Left ventricle myocardium superior (tissue), 1 donor: ENCODE results near the gene GSE1. TPM values are rescaled to one million over a fixed set of nuclear protein-coding genes. Genes with fewer than 3 reads are reported as not detected.

Source experiments
- ATAC-seq: fragments of 200-7000 bp; cut with Tn5 transposase; one replicate; pipeline ENCODE4 v1.9.1; 2020; ENCODE audit warnings: mild to moderate bottlenecking, moderate library complexity
- DNase-seq: peaks from one replicate; pipeline ENCODE4 v3.0.0-alpha.2; 2020
- intact Hi-C: fragments of 100-400 bp; cut with micrococcal nuclease; formaldehyde crosslinking; loops from one replicate; pipeline ENCODE4 v1.11.0; 2022
- total RNA-seq: library from RNA; stranded (reverse); fragmentation: NEBNext Ultra II Directional; extraction: Animal tissue kit (Norgen Biotek cat#: 25700); gene quantifications from one replicate; pipeline ENCODE4 v1.2.1, GENCODE V29; 2021
- donor health status: DM: no; HTN: yes; CAD: no; lungs with severe emphysema.

GSE1 gene
- total RNA-seq, 1 donor from 2014 or later = 40.4 TPM

DNA sequence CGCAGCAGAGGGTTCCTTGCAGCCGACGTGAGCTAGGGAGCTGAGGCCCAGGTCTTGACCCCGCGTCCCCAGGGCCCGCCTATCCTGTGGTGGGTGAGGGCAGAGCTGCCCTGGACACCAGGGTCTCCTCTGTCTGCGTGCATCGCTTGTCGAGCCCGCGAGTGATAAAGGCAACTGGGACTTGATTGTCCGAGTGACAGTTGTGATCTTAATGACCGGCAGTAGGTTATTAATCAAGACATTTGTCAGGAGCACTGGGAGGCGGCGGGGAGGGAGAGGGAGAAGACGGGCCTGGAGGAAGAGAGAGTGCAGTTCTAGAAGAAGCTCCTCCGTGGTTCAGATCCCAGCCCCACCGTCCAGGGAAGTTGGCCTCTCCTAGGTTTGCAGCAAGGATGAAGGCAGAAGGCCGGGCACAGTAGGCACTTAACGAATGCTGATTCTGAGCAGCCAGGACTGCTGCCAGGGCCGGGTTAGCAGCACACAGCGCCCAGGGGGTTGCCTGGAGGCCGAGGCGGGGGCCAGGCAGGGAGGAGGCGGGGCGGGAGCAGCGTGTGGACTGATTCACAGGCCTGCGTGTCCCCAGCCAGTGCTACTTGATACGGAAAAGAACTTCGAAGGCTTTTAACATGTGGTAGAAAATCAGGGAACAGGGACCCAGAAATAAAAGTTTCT, 11.3 kb upstream of the GSE1 start:
- intact Hi-C loops = loop anchor here (10.0 kb wide), 2 partner anchors 47 to 177 kb away; no protein-coding TSS in a partner anchor
- DNase-seq (peak; percentile 74), ATAC-seq (peak; percentile 85)

DNA sequence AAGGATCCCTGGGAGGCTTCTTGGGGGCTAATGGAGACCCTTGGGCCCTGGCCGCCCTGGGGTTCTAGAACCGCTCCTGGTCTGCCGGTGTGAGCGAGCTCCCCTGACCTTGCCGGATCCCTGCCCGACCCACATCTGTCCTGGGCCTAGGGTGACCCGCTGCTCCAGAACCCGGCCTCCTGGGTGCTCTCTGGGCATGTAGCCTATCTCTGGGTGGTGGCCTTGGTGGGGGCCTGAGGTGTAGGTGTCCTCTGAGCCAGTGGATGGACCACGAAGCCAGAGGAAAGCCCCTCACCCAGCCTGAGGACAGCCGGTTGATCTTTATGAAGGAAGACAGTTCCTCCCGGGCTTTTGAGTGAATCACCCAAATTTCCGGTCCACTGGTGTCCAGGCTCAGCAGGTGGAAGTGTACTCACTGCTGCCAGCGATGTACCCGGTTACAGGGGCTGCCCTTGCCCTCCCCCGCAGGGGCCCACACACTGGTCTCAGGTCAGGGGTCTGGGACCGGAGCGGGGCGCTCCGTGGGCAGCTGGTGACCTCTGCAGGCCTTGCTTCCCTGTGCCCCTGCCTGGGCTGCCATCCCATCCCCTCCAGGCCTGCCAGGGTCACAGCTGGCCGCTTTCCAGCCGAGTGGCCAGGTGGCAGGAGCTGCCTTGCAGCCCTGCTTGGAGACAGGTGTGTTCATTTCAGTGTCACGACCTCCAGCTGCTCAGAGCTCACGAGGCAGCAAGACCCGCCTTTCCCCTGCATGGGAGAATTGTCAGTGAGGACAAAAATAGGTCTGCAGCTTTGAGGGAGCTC, 10.5 kb upstream of the GSE1 start:
- DNase-seq (peak; percentile 39), ATAC-seq (peak; percentile 35)

DNA sequence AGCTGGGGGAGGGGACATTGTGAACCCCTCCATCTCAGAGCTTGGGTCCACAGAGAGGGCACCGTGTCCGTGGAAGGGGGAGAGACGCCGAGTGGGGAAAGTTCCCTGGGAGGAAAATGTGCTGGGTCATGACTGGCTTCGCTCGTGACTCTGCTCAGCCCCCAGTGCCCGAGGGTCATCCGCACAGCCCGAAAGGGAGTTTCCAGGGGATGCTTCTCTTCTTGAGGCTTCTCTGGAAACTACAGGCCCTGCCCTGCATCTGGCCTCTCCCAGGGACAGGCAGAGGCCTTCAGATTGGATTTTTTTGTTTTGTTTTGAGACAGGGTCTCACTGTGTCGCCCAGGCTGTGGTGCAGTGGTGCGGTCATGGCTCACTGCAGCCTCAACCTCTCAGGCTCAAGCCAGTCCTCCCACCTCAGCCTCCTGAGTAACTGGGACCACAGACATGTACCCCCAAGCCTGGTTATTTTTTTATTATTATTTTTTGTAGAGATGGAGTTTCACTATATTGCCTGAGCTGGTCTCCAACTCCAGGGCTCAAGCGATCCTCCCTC, 9.8 kb upstream of the GSE1 start:
- ATAC-seq (no peak), DNase-seq (no peak)
- intact Hi-C loops = loop anchor here (10.0 kb wide), 2 partner anchors 48 to 178 kb away; no protein-coding TSS in a partner anchor

More for the DNA sequence above, 10.5 kb upstream of the GSE1 start:
- intact Hi-C loops = loop anchor here (10.0 kb wide), 2 partner anchors 48 to 178 kb away; no protein-coding TSS in a partner anchor

DNA sequence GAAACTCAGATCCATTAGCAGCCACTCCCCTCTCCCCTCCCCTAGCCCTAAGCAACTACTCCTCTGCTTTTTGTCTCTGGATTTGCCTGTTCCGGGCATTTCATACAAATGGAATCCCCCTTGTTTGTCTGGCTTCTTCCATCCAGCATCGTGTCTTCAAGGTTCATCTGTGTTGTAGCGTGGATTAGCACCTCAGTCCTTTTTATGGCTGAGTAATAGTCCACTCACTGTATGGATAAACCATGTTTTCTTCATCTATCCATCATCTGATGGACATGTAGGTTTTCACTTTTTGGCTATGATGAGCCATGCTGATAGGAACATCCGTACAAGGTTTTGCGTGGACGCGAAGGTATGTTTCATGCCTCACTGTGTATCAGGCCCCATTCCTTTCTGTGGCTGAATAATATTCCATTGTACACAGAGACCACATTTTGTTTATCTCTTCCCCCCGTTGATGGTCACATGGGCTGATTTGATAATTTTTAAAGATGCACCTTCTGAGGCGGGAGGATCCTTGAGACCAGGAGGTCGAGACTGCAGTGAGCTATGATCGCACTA, 8.9 kb upstream of the GSE1 start:
- no peak for ATAC-seq
- DNase-seq = no peak
- intact Hi-C loops = loop anchor here (10.0 kb wide), 2 partner anchors 49 to 179 kb away; no protein-coding TSS in a partner anchor

DNA sequence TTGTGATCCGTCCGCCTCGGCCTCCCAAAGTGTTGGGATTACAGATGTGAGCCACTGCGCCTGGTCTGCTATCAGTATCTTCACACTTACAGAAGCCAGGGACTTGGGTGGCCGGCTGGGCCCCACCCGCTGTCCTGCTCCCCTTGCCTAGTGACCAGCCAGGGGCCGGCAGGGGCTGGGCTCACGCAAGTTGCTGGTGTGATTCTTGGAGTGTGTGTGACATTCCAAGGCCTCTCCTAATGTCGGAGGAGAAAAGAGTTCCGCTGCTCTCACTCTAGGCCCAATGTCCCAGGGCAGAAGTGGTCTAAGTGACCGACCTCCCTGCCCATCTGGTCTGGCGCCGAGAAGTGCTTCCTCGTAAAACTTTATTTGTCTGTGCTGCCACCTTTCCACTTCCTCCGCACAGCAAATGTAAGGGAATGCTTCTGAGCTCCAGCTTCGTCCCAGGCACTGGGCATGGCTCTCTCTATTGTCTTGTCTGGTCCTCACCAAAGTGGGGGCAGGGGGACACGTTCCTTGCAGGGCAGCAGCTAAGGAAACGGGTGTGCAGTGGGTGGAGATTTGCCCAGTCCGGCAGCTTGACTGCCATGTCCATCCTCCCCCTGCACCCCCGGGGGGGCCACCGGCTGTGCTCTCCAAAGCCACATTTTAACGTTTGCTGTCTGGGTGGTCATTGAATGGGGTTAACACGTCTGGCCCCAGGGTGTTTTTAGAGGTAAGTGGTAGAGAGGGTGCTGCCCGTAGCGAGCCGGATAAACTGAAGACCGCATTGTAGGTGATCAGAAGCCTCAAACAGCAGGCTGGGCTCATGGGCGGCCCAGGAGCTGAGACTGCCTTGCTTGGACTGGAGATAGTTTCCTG, 7.8 kb upstream of the GSE1 start:
- no peak for ATAC-seq
- no peak for DNase-seq
- intact Hi-C loops = loop anchor here (10.0 kb wide), 2 partner anchors 50 to 180 kb away; no protein-coding TSS in a partner anchor

DNA sequence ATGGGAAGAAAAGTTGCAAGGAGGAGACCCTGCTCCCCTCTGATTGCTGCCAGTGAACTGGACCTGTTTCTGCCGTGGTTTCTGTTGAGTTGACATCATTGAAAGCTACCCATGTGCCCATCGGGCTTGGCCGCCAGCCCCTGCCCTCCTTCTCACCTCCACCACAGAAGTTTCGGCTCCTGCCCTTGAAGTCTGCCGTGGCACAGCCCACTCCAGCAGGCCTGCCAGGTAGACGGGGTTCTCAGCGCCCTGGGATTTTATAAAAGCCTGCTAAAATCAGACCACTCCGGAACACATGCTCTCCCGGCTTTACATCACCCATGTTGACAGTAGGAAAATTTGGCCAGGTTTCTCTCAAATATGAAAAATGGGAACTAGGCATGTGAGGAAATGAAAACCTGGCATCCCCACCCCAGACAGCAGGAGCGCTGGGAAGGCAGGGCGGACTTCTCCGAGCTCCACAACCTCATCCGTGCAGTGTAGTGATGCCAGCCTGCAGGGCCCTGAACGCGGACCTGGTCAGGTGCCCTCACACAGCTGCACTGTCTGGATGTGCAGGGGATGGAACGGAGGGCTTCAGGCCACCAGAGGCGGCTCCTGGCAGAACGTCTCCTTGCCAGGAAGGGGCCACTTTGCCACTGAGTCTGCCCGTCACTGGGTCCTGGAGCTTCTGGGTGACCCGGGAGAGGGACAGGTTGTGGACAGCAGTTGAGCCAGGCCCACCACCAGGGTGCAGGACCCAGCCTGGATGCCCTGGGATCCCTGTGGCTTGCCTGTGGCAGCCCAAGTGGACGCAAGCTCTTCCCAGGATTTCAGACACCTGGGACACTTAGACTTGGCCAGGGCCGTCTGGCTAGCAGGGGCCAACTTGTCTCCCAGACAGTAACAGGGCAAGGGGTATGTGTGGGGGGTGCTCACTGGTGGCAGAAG, 6.9 kb upstream of the GSE1 start:
- no peak for ATAC-seq
- no peak for DNase-seq
- intact Hi-C loops = loop anchor here (10.0 kb wide), 2 partner anchors 51 to 181 kb away; no protein-coding TSS in a partner anchor

DNA sequence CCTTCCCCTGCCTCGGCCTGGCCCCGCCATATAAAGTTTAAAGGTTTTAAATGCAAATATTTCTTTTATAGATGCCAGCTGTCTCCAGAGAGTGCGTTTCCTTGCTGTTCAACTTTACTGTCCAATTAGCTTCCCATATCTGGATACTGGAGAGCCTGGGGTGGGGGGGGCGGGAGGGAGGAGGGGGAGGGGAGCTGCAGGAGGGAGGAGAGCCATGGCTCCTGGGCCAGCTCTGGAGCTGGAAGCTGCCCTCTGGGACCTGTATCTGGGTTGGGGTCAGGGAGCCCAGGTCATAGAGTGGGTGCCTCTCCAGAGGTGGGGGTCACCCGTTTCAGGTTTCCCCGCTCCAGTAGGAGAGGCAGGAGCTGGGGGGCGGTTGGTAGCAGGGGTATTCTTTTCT, 6.2 kb upstream of the GSE1 start:
- DNase-seq (no peak), ATAC-seq (no peak)
- intact Hi-C loops = loop anchor here (10.0 kb wide), 2 partner anchors 52 to 182 kb away; no protein-coding TSS in a partner anchor

DNA sequence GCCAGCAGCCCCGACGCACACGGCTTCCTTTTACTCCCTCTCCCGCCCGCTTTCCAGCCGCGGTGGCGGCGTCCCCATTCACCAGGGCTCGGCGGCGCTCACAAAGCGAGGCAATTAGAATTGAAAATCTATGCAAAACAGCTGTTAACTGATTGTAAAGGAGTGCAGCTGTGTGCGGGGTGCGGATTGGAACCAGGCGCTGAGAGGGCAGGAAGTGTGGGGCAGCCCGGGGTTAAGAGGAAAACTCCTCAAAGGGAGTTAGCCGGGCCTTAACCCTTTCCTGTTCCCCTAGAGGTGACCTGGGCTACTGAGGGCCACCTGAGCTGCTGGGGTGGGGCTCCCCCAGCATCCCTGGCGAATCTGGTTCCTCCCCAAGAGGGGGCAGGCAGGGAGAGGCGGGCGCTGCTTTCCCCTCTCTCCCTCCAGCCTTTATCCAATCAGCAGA, 5.8 kb upstream of the GSE1 start:
- ATAC-seq (no peak), DNase-seq (no peak)
- intact Hi-C loops = loop anchor here (10.0 kb wide), 2 partner anchors 53 to 183 kb away; no protein-coding TSS in a partner anchor

DNA sequence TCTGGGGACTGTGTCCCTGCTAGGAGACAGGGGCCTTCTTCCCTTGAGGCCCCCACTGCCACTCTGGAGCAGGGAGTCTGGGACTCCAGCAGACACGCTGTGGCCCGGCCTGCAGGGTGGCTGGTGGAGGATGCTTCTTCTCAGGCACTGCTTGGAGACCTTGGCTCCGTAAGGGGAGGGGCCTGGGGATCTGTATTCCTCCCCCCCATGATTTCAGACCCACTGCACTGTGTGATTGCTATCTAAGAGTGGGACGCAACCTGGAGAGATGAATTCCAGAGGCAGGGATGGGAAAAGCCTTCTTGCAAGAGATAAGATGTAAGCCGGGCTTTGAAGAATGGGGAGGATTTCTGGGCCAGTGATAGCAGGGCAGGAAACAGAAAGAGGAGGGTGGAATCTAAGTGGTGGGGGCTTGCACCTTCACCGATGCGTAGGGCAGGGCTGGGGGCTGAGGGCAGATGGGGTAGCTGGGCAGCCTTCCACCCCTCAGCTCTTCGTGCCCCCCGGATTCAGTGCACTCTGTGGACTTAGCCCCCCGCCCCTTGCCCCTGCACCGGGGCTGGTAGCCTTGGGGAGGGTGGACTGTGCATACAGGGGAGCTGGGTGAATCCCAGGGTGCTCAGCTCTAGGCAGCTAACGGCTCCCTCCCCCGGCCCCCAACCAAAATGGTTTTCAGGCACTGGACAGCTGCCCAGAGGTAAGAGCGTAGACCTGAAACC, 5.2 kb upstream of the GSE1 start:
- intact Hi-C loops = loop anchor here (10.0 kb wide), 2 partner anchors 53 to 183 kb away; no protein-coding TSS in a partner anchor
- no peak for ATAC-seq
- no peak for DNase-seq

- intact Hi-C loops = loop anchor here (10.0 kb wide), 2 partner anchors 54 to 184 kb away; no protein-coding TSS in a partner anchor
- ATAC-seq (no peak), DNase-seq (no peak)
Observed at GRCh38 chr16:85608515-85608885, 4.6 kb upstream of the GSE1 start.

- DNase-seq = no peak
Observed at GRCh38 chr16:85608887-85609286, 4.2 kb upstream of the GSE1 start.

GRCh38 chr16:85609539-85609938, 3.6 kb upstream of the GSE1 start:
- intact Hi-C loops = loop anchor here (10.0 kb wide), 2 partner anchors 55 to 185 kb away; no protein-coding TSS in a partner anchor
- DNase-seq (no peak), ATAC-seq (no peak)

More at GRCh38 chr16:85608887-85609286, 4.2 kb upstream of the GSE1 start:
- intact Hi-C loops = loop anchor here (10.0 kb wide), 2 partner anchors 54 to 184 kb away; no protein-coding TSS in a partner anchor
- no peak for ATAC-seq

DNA sequence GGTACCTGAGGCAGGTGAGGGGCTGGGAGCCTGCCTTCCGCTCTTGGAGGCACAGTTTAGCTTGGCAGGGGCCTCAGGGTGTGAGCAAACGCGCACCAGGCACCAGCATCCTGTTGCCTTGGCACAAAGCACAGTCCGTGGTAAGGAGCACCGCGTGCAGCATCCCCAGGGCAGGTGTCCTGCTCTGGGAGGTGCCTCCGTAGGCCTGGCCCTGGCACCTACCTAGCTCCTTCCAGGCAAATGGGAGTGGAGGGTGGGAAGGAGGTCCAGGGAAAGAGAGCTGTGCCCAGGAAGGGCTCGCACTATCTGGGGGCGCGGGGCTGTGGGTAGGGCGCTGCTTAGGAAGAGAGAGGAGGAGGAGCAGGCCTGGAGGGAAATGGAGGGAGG, 3.1 kb upstream of the GSE1 start:
- no peak for DNase-seq
- intact Hi-C loops = no loop called here
- ATAC-seq = no peak

DNA sequence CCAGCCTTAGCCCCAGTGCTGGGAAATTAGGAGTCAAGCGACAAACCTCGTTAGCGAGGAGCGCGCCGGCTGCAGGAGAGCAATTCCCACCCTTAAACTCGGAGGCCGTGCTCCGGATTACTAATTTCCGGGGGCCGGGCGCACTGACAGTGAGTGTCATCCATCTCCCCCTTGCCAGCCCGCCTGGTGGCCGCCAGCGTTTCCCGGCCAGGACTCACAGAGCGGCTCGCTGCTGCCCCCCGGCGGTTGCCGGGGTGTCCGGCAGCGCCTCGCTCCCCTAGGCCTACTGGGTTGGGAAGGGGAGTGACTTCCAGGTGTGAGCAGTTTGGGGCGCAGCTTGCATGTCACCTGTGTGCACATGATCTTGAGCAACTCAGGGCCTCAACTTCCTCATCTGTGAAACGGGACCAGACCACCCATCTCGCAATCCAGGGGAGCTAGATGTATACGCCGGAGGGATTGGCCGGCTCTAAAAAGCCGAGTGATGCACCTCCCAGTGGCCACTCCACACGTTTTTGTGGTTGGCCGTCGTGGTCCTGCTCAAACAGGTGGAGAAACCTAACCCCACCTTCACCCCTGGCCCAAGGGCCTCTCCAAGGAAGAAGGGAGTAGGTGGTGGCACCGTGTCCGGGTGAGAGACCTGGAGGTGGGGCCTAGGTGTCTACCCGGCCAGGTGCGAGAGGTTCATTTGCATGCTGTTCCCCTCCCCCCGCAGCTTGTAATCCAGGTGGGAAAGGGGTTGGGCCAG, 2.5 kb upstream of the GSE1 start:
- DNase-seq (peak; percentile 90), ATAC-seq (peak; percentile 32)
- intact Hi-C loops = no loop called here

- no peak for DNase-seq
- ATAC-seq = no peak
- intact Hi-C loops = no loop called here
Observed at GRCh38 chr16:85611194-85611443, 2.0 kb upstream of the GSE1 start.
